Choroid plexus epithelial cell (primary cell): Measurements from ENCODE around the gene TLE6.

Experiments
- DNase-seq: peaks from one replicate; pipeline ENCODE4 v3.0.0-alpha.2; 2010; ENCODE audit warnings: low read depth
- H3K4me3 ChIP-seq: 2 replicates; pipeline ENCODE4 v1.5.1; 2011; ENCODE audit warnings: low read depth, mild to moderate bottlenecking, control low read depth, low read length, moderate library complexity
- TF ChIP-seq, protein P1 (sequence below): conservative IDR thresholded peaks from 2 replicates; pipeline ENCODE4 v1.5.1; 2011; ENCODE audit warnings: low read depth, mild to moderate bottlenecking, control low read depth, inconsistent platforms, low read length, moderate library complexity

The TLE6 gene

DNA sequence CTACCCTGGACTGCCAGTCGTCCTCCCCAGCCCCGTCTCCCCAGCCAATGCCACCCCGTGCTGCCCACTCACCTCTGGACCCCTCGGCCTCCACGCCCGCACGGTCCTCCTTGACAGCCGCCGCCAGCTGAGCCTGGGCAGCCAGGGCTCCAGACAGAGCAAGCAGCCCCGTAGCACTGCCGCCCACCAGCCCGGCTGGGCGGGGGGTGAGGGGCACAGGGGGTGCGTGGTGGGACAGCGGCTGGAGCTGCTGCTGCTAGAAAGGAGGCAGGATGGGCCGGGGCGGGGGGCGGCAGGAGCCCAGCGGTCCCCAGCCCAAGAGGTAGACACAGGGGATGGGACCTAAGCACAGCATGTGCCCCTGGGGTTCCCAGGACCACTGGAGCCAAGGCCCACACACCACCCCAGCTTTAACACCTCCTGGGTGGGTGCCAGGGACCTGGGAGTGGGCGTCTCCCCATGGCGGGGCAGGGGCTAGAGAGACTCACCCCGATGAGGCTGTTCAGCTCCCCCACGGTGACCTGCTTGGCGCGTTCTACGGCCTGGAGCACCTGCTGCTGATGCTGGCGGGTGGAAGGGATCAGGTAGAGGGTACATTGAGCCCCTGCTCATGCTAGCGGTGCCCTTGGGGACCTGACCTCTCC lies 42.0 kb downstream of the TLE6 start:
- no peak for DNase-seq
- H3K4me3 ChIP-seq, result no peak overlapping the region
- TF ChIP-seq, protein P1, sequence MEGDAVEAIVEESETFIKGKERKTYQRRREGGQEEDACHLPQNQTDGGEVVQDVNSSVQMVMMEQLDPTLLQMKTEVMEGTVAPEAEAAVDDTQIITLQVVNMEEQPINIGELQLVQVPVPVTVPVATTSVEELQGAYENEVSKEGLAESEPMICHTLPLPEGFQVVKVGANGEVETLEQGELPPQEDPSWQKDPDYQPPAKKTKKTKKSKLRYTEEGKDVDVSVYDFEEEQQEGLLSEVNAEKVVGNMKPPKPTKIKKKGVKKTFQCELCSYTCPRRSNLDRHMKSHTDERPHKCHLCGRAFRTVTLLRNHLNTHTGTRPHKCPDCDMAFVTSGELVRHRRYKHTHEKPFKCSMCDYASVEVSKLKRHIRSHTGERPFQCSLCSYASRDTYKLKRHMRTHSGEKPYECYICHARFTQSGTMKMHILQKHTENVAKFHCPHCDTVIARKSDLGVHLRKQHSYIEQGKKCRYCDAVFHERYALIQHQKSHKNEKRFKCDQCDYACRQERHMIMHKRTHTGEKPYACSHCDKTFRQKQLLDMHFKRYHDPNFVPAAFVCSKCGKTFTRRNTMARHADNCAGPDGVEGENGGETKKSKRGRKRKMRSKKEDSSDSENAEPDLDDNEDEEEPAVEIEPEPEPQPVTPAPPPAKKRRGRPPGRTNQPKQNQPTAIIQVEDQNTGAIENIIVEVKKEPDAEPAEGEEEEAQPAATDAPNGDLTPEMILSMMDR, result no peak

DNA sequence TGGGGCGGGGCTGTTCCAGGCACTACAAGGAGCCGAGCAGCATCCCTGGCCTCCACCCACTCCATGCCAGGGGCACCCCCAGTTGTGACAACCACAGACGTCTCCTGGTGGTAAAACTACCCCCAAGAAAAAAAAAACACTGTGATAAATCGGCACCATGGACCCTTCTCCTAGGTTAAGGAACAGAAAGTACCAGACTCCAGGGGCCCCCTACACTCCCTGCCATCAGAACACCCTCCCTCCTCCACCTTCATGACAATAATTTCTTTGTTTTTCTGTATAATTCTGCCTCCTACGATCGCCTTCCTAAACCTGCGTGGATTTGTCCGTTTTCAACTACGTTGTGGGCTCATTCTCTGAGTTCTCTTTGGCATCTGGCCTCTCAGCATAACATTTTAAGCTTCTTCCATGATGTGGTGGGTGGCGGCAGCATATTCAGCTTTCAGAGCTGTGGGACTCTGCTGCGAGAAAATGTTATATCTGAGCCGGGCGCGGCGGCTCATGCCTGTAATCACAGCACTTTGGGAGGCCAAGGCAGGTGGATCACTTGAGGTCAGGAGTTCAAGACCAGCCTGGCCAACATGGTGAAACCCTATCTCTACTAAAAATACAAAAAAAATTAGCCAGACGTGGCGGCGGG lies 43.1 kb downstream of the TLE6 start:
- H3K4me3 ChIP-seq, result no peak overlapping the region
- no peak for DNase-seq
- TF ChIP-seq, protein P1, result no peak

GRCh38 chr19:3024509-3024869 lies 47.1 kb downstream of the TLE6 start:
- H3K4me3 ChIP-seq, result no peak overlapping the region
- TF ChIP-seq, protein P1, result no peak
- no peak for DNase-seq

- TF ChIP-seq, protein P1, result no peak
- DNase-seq, result no peak
- H3K4me3 ChIP-seq, result no peak overlapping the region
Observed at GRCh38 chr19:3024870-3025548, 47.6 kb downstream of the TLE6 start.

GRCh38 chr19:3025549-3025886 lies 48.2 kb downstream of the TLE6 start:
- H3K4me3 ChIP-seq, result no peak overlapping the region
- TF ChIP-seq, protein P1, result no peak
- no peak for DNase-seq

DNA sequence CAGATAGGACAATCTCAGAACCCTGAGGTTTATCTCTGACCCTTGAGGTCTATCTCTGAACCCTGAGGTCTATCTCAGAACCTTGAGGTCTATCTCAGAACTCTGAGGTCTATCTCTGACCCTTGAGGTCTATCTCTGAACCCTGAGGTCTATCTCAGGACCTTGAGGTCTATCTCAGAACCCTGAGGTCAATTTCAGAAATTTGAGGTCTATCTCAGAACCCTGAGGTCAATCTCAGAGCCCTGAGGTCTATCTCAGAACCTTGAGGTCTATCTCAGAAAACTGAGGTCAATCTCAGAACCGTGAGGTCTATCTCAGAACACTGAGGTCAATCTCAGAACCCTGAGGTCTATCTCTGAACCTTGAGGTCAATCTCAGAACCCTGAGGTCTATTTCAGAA lies 49.4 kb downstream of the TLE6 start:
- H3K4me3 ChIP-seq, result no peak overlapping the region
- TF ChIP-seq, protein P1, result no peak
- no peak for DNase-seq
